Loucy (cell line): ENCODE results near the gene WDR11.

Experiments used
- H2AFZ ChIP-seq: fragments of 200-600 bp; sonication (generic); 2 replicates; pipeline ENCODE4 v1.6.0; 2016; ENCODE audit warnings: antibody characterized with exemption, mild to moderate bottlenecking, low read length, moderate library complexity
- H3F3A ChIP-seq: fragments of 200-600 bp; 2 replicates; pipeline ENCODE4 v1.6.0; 2016; ENCODE audit warnings: antibody characterized with exemption, low read depth, mild to moderate bottlenecking
- H3K27me3 ChIP-seq: fragments of 200-600 bp; sonication (generic); 2 replicates; pipeline ENCODE4 v1.6.1; 2014; ENCODE audit warnings: low read length, mild to moderate bottlenecking; ENCODE audit not compliant: insufficient read depth, poor library complexity, severe bottlenecking
- H3K36me3 ChIP-seq: fragments of 200-600 bp; sonication (generic); 2 replicates; pipeline ENCODE4 v1.6.1; 2016; ENCODE audit warnings: low read length; ENCODE audit not compliant: insufficient read depth
- H3K4me1 ChIP-seq: fragments of 200-600 bp; sonication (generic); 2 replicates; pipeline ENCODE4 v1.5.1; 2014; ENCODE audit warnings: low read length, mild to moderate bottlenecking; ENCODE audit not compliant: insufficient read depth, poor library complexity, severe bottlenecking
- H3K4me2 ChIP-seq: fragments of 200-600 bp; sonication (generic); 2 replicates; pipeline ENCODE4 v1.6.0; 2014; ENCODE audit warnings: antibody characterized with exemption, low read length, low read depth, mild to moderate bottlenecking; ENCODE audit not compliant: poor library complexity, severe bottlenecking
- H3K4me3 ChIP-seq: fragments of 200-600 bp; sonication (generic); 2 replicates; pipeline ENCODE4 v1.5.1; 2014; ENCODE audit warnings: low read length, mild to moderate bottlenecking, mixed read lengths; ENCODE audit not compliant: poor library complexity, severe bottlenecking
- H3K79me2 ChIP-seq: fragments of 200-600 bp; sonication (generic); 2 replicates; pipeline ENCODE4 v1.6.1; 2014; ENCODE audit warnings: low read length; ENCODE audit not compliant: insufficient read depth
- H3K9ac ChIP-seq: fragments of 200-600 bp; sonication (generic); 2 replicates; pipeline ENCODE4 v1.6.0; 2014; ENCODE audit warnings: mild to moderate bottlenecking, low read depth, low read length, moderate library complexity; ENCODE audit not compliant: poor library complexity, severe bottlenecking
- H3K9me2 ChIP-seq: fragments of 200-600 bp; sonication (generic); replicated peaks from 2 replicates; pipeline ENCODE4 v1.6.1; 2016; ENCODE audit warnings: low read depth, low read length, mixed read lengths
- H3K9me3 ChIP-seq: fragments of 200-600 bp; sonication (generic); 2 replicates; pipeline ENCODE4 v1.6.1; 2014; ENCODE audit warnings: mild to moderate bottlenecking, antibody characterized with exemption, low read length, low read depth; ENCODE audit not compliant: insufficient read depth
- H4K20me1 ChIP-seq: fragments of 200-600 bp; sonication (generic); 2 replicates; pipeline ENCODE4 v1.6.0; 2014; ENCODE audit warnings: antibody characterized with exemption, low read length, mild to moderate bottlenecking; ENCODE audit not compliant: insufficient read depth, poor library complexity, severe bottlenecking
- EZH2phosphoT487 ChIP-seq: fragments of 200-600 bp; IDR thresholded peaks from 2 replicates; pipeline ENCODE4 v1.6.1; 2018; ENCODE audit warnings: antibody characterized with exemption, mild to moderate bottlenecking, moderate library complexity, borderline replicate concordance
- TF ChIP-seq, protein P1 (sequence below): fragments of 200-600 bp; sonication (generic); conservative IDR thresholded peaks from 2 replicates; pipeline ENCODE4 v1.5.1; 2014; ENCODE audit warnings: mild to moderate bottlenecking, antibody characterized with exemption, low read length

Gene WDR11

DNA sequence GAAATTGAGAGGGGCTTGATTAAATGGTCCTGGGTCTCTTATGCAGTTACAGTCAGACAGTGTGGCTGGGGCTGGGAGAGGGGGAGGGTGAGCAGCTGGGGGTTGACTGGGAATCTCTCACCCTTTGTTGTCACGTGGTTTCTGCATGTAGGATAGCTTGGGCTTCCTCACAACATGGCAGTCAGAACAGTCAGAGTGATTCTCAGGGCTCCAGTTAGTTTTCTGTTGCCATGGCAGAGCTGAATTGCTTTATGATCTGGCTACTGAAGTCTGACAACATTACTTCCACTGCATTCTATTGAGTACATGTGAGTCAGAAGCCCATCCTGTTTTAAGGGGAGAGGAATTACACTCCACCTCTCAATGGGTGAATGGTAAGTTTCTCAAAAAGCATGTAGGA lies 102.7 kb downstream of the WDR11 start:
- Histone ChIP-seq H3K9me2 (no peaks in the 10 kb centered on the region), H3K9ac (no peak overlapping the region), H3K27me3 (no peaks in the 10 kb centered on the region), H4K20me1 (no peaks in the 10 kb centered on the region), H3K9me3 (peaks cover 5% of the 10 kb centered on the region; the same call in 1 of the 2 replicates), H3K4me2 (no peak overlapping the region), H3F3A (no peaks in the 10 kb centered on the region), H3K79me2 (no peaks in the 10 kb centered on the region), H3K4me3 (no peak overlapping the region), H3K36me3 (no peaks in the 10 kb centered on the region), H3K4me1 (no peaks in the 10 kb centered on the region), H2AFZ (no peak overlapping the region)
- TF ChIP-seq EZH2phosphoT487, result no peak
- TF ChIP-seq, protein P1, sequence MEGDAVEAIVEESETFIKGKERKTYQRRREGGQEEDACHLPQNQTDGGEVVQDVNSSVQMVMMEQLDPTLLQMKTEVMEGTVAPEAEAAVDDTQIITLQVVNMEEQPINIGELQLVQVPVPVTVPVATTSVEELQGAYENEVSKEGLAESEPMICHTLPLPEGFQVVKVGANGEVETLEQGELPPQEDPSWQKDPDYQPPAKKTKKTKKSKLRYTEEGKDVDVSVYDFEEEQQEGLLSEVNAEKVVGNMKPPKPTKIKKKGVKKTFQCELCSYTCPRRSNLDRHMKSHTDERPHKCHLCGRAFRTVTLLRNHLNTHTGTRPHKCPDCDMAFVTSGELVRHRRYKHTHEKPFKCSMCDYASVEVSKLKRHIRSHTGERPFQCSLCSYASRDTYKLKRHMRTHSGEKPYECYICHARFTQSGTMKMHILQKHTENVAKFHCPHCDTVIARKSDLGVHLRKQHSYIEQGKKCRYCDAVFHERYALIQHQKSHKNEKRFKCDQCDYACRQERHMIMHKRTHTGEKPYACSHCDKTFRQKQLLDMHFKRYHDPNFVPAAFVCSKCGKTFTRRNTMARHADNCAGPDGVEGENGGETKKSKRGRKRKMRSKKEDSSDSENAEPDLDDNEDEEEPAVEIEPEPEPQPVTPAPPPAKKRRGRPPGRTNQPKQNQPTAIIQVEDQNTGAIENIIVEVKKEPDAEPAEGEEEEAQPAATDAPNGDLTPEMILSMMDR, result no peak
